Fibroblast of mammary gland (primary cell): ENCODE data around the gene KRT84.

Source experiments
- DNase-seq: peaks from one replicate; pipeline ENCODE4 v3.0.0-alpha.2; 2010; ENCODE audit warnings: low read depth
- H3K4me3 ChIP-seq: 2 replicates; pipeline ENCODE4 v1.5.1; 2011; ENCODE audit warnings: low read depth, mild to moderate bottlenecking, low read length, moderate library complexity; ENCODE audit not compliant: control insufficient read depth
- CTCF ChIP-seq: conservative IDR thresholded peaks from 2 replicates; pipeline ENCODE4 v1.5.1; 2011; ENCODE audit warnings: low read depth, low read length, inconsistent platforms; ENCODE audit not compliant: control insufficient read depth, insufficient read depth

Gene KRT84

DNA sequence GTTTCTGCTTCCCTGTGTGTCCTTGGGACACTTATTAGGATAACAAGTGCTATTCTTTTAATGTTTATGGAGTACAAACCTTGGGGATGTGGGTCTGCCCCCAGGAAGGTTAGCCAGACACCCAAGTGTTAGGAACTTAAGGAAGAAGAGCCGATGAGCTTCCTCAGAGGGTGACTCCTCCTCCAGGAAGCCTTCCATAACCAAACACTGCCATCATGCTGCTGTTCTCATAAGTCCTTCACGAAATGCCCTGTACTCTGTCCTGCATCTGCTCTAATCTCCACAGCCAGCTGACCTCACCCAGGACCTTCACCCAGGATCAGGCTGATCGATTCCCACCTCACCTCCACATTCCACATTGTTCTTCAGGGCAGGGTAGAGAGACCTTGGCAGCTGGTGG is 16.9 kb downstream of the KRT84 start:
- no peak for TF ChIP-seq CTCF
- H3K4me3 ChIP-seq, result no peak overlapping the region
- no peak for DNase-seq

GRCh38 chr12:52367876-52368275 is 17.6 kb downstream of the KRT84 start:
- TF ChIP-seq CTCF, result no peak
- DNase-seq, result no peak
- no peak overlapping the region for H3K4me3 ChIP-seq

DNA sequence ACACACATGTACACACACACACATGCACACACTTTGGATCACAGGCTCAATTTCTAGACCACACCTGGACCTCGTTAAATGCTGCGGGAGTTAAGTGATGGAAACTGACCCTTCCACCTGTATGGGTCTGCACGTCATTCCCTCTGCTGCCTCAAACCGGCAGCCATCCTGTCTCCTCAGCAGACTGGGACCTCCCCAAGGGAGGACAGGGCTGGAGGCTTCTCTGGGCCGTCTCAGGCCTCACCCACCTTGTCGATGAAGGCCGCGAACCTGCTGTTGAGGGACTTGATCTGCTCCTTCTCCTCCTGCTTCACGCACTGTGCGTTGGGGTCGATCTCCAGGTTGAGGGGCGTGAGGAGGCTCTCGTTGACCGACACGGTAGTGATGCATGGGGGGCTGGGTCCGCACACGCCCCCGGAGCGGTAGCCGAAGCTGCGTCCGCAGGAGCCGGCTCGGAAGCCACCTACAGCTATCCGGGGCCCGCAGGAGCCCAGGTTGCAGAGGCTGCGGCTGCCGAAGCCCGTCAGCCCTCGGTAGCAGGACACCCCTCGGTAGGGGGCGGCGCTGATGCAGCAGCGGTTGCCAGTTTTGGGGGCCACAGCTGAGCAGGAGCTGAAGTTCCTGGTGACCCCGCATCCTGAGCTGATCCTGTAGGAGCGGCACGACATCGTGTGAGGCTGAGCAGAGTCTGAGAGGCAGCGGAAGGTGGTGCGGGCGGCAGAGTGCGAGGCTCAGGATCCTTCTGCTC is 18.5 kb downstream of the KRT84 start, which contains the start of gene KRT85:
KRT85 (minus strand) TSS at position 744 of the 748 bp plus-strand sequence; CDS start at position 668, 76 bp downstream.
- TF ChIP-seq CTCF, result no peak
- DNase-seq, result no peak
- H3K4me3 ChIP-seq, result no peak within 1 kb of the TSS

GRCh38 chr12:52364901-52365489 is 20.5 kb downstream of the KRT84 start:
- TF ChIP-seq CTCF, result no peak
- DNase-seq, result no peak
- H3K4me3 ChIP-seq, result no peak overlapping the region

GRCh38 chr12:52364061-52364460 is 21.4 kb downstream of the KRT84 start:
- no peak overlapping the region for H3K4me3 ChIP-seq
- no peak for TF ChIP-seq CTCF
- DNase-seq, result no peak

- H3K4me3 ChIP-seq, result no peak overlapping the region
- no peak for DNase-seq
- no peak for TF ChIP-seq CTCF
Observed at GRCh38 chr12:52363111-52363679, 22.3 kb downstream of the KRT84 start.
